ENCODE data around the gene KCNC1. TPM values are rescaled to one million over a fixed set of nuclear protein-coding genes. Genes with fewer than 3 reads are reported as not detected.
A peak's percentile ranks its signal among the peaks of the same experiment; 100 is the strongest.

The KCNC1 gene
- total and polyA plus RNA-seq, 4 donors: 0.54 TPM; not detected in 3

GRCh38 chr11:17718510-17718962 is 16.0 kb upstream of the KCNC1 start:
- TF ChIP-seq GABPA (IDR thresholded peaks at IDR 0.05 in 1 of 2, conservative IDR thresholded peaks at IDR 0.05 in 1 of 2) (no peak), HNF4A (conservative IDR thresholded peaks at IDR 0.05) (no peak), RXRA (IDR thresholded peaks at IDR 0.05) (no peak), JUND (IDR thresholded peaks at IDR 0.05) (no peak), FOXA2 (IDR thresholded peaks at IDR 0.05) (no peak), TAF1 (conservative IDR thresholded peaks at IDR 0.05) (no peak), FOXA1 (IDR thresholded peaks at IDR 0.05) (no peak), NR2F2 (IDR thresholded peaks at IDR 0.05) (no peak)
- TF ChIP-seq, protein P1, sequence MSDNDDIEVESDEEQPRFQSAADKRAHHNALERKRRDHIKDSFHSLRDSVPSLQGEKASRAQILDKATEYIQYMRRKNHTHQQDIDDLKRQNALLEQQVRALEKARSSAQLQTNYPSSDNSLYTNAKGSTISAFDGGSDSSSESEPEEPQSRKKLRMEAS (IDR thresholded peaks at IDR 0.05): no peak
- no peaks in the 10 kb centered on the region for H3K9me3 ChIP-seq (ENCODE audit: control insufficient read depth in 4 of 4, low read length in 3 of 4)
- 10% methylated on average over 16 of the region's 16 CpGs for WGBS
- DNase-seq (ENCODE audit: low spot score): no peak
- no peak overlapping the region for H3K9ac ChIP-seq (ENCODE audit: low read depth in 1 of 2, low read length in 2 of 2)
- peaks cover 4 to 25% (median 13%) of the 10 kb centered on the region in 4 donors for H3K27me3 ChIP-seq (ENCODE audit: control insufficient read depth in 4 of 4, insufficient read depth in 4 of 4, low read length in 3 of 4)
- H3K4me3 ChIP-seq (ENCODE audit: low read depth in 1 of 3, low read length in 3 of 3): no peak overlapping the region
- peaks cover 9 to 24% (median 14%) of the 10 kb centered on the region in 4 donors for H3K4me1 ChIP-seq (ENCODE audit: control insufficient read depth in 4 of 4, insufficient read depth in 4 of 4, low read length in 3 of 4)
- H3K36me3 ChIP-seq (ENCODE audit: control insufficient read depth in 4 of 4, insufficient read depth in 3 of 4, low read depth in 1 of 4, low read length in 3 of 4): peaks cover 0 to 2% (median 0%) of the 10 kb centered on the region in 4 donors
- H3K27ac ChIP-seq (ENCODE audit: low read depth in 1 of 2, low read length in 2 of 2): no peak overlapping the region

DNA sequence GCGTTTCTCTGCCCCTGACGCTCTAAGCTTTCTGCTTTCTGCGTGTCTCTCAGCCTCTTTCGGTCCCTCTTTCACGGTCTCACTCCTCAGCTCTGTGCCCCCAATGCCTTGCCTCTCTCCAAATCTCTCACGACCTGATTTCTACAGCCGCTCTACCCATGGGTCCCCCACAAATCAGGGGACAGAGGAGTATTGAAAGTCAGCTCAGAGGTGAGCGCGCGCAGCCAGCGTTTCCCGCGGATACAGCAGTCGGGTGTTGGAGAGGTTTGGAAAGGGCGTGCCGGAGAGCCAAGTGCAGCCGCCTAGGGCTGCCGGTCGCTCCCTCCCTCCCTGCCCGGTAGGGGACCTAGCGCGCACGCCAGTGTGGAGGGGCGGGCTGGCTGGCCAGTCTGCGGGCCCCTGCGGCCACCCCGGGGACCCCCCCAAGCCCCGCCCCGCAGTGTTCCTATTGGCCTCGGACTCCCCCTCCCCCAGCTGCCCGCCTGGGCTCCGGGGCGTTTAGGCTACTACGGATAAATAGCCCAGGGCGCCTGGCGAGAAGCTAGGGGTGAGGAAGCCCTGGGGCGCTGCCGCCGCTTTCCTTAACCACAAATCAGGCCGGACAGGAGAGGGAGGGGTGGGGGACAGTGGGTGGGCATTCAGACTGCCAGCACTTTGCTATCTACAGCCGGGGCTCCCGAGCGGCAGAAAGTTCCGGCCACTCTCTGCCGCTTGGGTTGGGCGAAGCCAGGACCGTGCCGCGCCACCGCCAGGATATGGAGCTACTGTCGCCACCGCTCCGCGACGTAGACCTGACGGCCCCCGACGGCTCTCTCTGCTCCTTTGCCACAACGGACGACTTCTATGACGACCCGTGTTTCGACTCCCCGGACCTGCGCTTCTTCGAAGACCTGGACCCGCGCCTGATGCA is 15.3 kb upstream of the KCNC1 start, which contains the start of gene MYOD1:
MYOD1 (plus strand) TSS at position 544 of the 910 bp plus-strand sequence; CDS start at position 756, 212 bp downstream.
- Histone ChIP-seq H3K27me3 (ENCODE audit: control insufficient read depth in 4 of 4, insufficient read depth in 4 of 4, low read length in 3 of 4) (peaks cover 5 to 22% (median 12%) of the 10 kb centered on the region in 4 donors), H3K36me3 (ENCODE audit: control insufficient read depth in 4 of 4, insufficient read depth in 3 of 4, low read depth in 1 of 4, low read length in 3 of 4) (peaks cover 0 to 2% (median 0%) of the 10 kb centered on the region in 4 donors), H3K4me1 (ENCODE audit: control insufficient read depth in 4 of 4, insufficient read depth in 4 of 4, low read length in 3 of 4) (peaks cover 9 to 24% (median 14%) of the 10 kb centered on the region in 4 donors), H3K9me3 (ENCODE audit: control insufficient read depth in 4 of 4, low read length in 3 of 4) (no peaks in the 10 kb centered on the region), H3K4me3 (ENCODE audit: low read depth in 1 of 3, low read length in 3 of 3) (peak within 1 kb of the TSS in 1 of 3 donors; percentile 2), H3K27ac (ENCODE audit: low read depth in 1 of 2, low read length in 2 of 2) (no peak within 1 kb of the TSS), H3K9ac (ENCODE audit: low read depth in 1 of 2, low read length in 2 of 2) (no peak within 1 kb of the TSS)
- TF ChIP-seq CTCF (IDR thresholded peaks at IDR 0.05; ENCODE audit: low read depth, low read length, missing input control) (no peak), SP1 (IDR thresholded peaks at IDR 0.05) (no peak), GABPA (IDR thresholded peaks at IDR 0.05 in 1 of 2, conservative IDR thresholded peaks at IDR 0.05 in 1 of 2) (no peak), RXRA (IDR thresholded peaks at IDR 0.05) (no peak), ATF3 (IDR thresholded peaks at IDR 0.05) (no peak), FOXA1 (IDR thresholded peaks at IDR 0.05) (no peak), YY1 (IDR thresholded peaks at IDR 0.05) (no peak), JUND (IDR thresholded peaks at IDR 0.05) (no peak), HNF4G (IDR thresholded peaks at IDR 0.05) (no peak), EGR1 (IDR thresholded peaks at IDR 0.05; ENCODE audit: low read depth in 2 of 2) (no peak), FOXA2 (IDR thresholded peaks at IDR 0.05) (no peak), ZBTB33 (IDR thresholded peaks at IDR 0.05) (no peak), NR2F2 (IDR thresholded peaks at IDR 0.05) (no peak), TAF1 (conservative IDR thresholded peaks at IDR 0.05) (no peak), RAD21 (IDR thresholded peaks at IDR 0.05) (no peak), REST (IDR thresholded peaks at IDR 0.05) (no peak), HNF4A (conservative IDR thresholded peaks at IDR 0.05) (no peak)
- 6% methylated on average over 68 of the region's 68 CpGs for WGBS
- DNase-seq (ENCODE audit: low spot score): no peak
